ENCODE results near the gene SIPA1L3. TPM values are rescaled to one million over a fixed set of nuclear protein-coding genes. Genes with fewer than 3 reads are reported as not detected.

SIPA1L3 gene
- total RNA-seq, 1 experiment from 2014 or later, result 66.3 TPM

GRCh38 chr19:38079926-38080380 is 172.9 kb downstream of the SIPA1L3 start:
- Histone ChIP-seq H3K36me3 (ENCODE audit: control insufficient read depth, insufficient read depth, low read length) (no peaks in the 10 kb centered on the region), H3K9me3 (ENCODE audit: control insufficient read depth, insufficient read depth, low read depth, low read length) (no peaks in the 10 kb centered on the region), H3K4me3 (ENCODE audit: low read depth in 2 of 2, low read length in 2 of 2) (no peak overlapping the region), H3K27ac (ENCODE audit: low read length) (0 out of 2 replicates have a peak overlapping the region, but pooled peaks have one; percentile 0), H3K27me3 (ENCODE audit: control insufficient read depth, insufficient read depth, low read length) (no peaks in the 10 kb centered on the region), H3K4me1 (ENCODE audit: control insufficient read depth, insufficient read depth, low read length) (peaks cover 14% of the 10 kb centered on the region)
- DNase-seq (ENCODE audit: low read depth, low spot score), result peak; percentile 56
- no TSS peak for BruUV-seq (replicated peaks)
- in situ Hi-C loops (cut with HindIII; ENCODE audit: low pct_unique_long_range_greater_than_20kb, low sequenced_read_pairs) (no loop called here), intact Hi-C loops (cut with micrococcal nuclease; ENCODE audit: unreplicated experiment) (no loop called here)
- TF ChIP-seq, protein P1, sequence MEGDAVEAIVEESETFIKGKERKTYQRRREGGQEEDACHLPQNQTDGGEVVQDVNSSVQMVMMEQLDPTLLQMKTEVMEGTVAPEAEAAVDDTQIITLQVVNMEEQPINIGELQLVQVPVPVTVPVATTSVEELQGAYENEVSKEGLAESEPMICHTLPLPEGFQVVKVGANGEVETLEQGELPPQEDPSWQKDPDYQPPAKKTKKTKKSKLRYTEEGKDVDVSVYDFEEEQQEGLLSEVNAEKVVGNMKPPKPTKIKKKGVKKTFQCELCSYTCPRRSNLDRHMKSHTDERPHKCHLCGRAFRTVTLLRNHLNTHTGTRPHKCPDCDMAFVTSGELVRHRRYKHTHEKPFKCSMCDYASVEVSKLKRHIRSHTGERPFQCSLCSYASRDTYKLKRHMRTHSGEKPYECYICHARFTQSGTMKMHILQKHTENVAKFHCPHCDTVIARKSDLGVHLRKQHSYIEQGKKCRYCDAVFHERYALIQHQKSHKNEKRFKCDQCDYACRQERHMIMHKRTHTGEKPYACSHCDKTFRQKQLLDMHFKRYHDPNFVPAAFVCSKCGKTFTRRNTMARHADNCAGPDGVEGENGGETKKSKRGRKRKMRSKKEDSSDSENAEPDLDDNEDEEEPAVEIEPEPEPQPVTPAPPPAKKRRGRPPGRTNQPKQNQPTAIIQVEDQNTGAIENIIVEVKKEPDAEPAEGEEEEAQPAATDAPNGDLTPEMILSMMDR (IDR thresholded peaks at IDR 0.05), result no peak
- TF ChIP-seq, protein P2, sequence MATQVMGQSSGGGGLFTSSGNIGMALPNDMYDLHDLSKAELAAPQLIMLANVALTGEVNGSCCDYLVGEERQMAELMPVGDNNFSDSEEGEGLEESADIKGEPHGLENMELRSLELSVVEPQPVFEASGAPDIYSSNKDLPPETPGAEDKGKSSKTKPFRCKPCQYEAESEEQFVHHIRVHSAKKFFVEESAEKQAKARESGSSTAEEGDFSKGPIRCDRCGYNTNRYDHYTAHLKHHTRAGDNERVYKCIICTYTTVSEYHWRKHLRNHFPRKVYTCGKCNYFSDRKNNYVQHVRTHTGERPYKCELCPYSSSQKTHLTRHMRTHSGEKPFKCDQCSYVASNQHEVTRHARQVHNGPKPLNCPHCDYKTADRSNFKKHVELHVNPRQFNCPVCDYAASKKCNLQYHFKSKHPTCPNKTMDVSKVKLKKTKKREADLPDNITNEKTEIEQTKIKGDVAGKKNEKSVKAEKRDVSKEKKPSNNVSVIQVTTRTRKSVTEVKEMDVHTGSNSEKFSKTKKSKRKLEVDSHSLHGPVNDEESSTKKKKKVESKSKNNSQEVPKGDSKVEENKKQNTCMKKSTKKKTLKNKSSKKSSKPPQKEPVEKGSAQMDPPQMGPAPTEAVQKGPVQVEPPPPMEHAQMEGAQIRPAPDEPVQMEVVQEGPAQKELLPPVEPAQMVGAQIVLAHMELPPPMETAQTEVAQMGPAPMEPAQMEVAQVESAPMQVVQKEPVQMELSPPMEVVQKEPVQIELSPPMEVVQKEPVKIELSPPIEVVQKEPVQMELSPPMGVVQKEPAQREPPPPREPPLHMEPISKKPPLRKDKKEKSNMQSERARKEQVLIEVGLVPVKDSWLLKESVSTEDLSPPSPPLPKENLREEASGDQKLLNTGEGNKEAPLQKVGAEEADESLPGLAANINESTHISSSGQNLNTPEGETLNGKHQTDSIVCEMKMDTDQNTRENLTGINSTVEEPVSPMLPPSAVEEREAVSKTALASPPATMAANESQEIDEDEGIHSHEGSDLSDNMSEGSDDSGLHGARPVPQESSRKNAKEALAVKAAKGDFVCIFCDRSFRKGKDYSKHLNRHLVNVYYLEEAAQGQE (IDR thresholded peaks at IDR 0.05; ENCODE audit: insufficient read depth in 1 of 2, low read depth in 2 of 2, low read length in 1 of 2), result no peak
- TF ChIP-seq POLR2AphosphoS5 (IDR thresholded peaks at IDR 0.05; ENCODE audit: low read depth, low read length), result peak; percentile 44; the same call in 1 of the 2 replicates
- peak; percentile 79 for ATAC-seq
- ChIA-PET CTCF (interaction anchor here (0.6 kb wide), 2 partner anchors 21 to 178 kb away, joined by 3 to 5 read pairs; no protein-coding TSS in a partner anchor), POLR2A (interaction anchor here (0.6 kb wide), 3 partner anchors 26 to 767 kb away, joined by 3 to 9 read pairs (median 6); no protein-coding TSS in a partner anchor)

DNA sequence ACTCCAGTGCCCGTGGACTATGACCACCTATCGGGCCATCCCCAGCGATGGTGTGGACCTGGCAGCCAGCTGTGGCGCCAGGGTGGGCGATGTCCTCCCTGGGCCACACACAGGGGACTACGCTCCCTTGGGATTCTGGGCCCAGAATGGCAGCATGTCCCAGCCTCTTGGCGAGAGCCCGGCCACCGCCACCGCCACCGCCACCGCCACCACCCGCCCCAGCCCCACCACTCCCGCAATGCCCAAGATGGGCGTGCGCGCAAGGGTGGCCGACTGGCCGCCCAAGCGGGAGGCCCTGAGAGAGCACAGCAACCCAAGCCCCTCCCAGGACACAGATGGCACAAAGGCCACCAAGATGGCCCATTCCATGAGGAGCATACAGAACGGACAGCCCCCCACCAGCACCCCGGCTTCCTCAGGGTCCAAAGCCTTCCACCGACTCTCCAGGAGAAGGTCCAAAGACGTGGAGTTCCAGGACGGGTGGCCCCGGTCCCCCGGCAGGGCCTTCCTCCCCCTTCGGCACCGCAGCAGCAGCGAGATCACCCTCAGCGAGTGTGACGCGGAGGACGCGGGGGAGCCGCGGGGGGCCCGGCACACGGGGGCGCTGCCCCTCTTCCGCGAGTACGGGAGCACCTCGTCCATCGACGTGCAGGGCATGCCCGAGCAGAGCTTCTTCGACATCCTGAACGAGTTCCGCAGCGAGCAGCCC is 174.7 kb downstream of the SIPA1L3 start:
- H3K27me3 ChIP-seq (ENCODE audit: control insufficient read depth, insufficient read depth, low read length), result no peaks in the 10 kb centered on the region
- DNase-seq (ENCODE audit: low read depth, low spot score) (no peak), ATAC-seq (no peak)
- no peak overlapping the region for H3K27ac ChIP-seq (ENCODE audit: low read length)
- intact Hi-C loops (cut with micrococcal nuclease; ENCODE audit: unreplicated experiment) (no loop called here), in situ Hi-C loops (cut with HindIII; ENCODE audit: low pct_unique_long_range_greater_than_20kb, low sequenced_read_pairs) (no loop called here)
- no TSS peak for BruUV-seq (replicated peaks)
- H3K4me3 ChIP-seq (ENCODE audit: low read depth in 2 of 2, low read length in 2 of 2), result no peak overlapping the region
- ChIA-PET POLR2A (no interaction called here), CTCF (no interaction called here)
- H3K9me3 ChIP-seq (ENCODE audit: control insufficient read depth, insufficient read depth, low read depth, low read length), result no peaks in the 10 kb centered on the region
- no peaks in the 10 kb centered on the region for H3K36me3 ChIP-seq (ENCODE audit: control insufficient read depth, insufficient read depth, low read length)
- peaks cover 14% of the 10 kb centered on the region for H3K4me1 ChIP-seq (ENCODE audit: control insufficient read depth, insufficient read depth, low read length)
- no peak for TF ChIP-seq POLR2AphosphoS5 (IDR thresholded peaks at IDR 0.05; ENCODE audit: low read depth, low read length)
- TF ChIP-seq, protein P1 (IDR thresholded peaks at IDR 0.05), result no peak
- TF ChIP-seq TCF7L2 (IDR thresholded peaks at IDR 0.05; ENCODE audit: low read depth, low read length), result no peak
- TF ChIP-seq SIN3A (IDR thresholded peaks at IDR 0.05; ENCODE audit: borderline replicate concordance, insufficient read depth, low read depth, low read length), result no peak
- TF ChIP-seq, protein P2 (IDR thresholded peaks at IDR 0.05; ENCODE audit: insufficient read depth in 1 of 2, low read depth in 2 of 2, low read length in 1 of 2), result no peak

All from Panc1 (cell line).